Adipocyte (in vitro differentiated cells): ENCODE data around the gene PHACTR3.

Experiments used
- DNase-seq: peaks from one replicate; pipeline ENCODE4 v3.0.0-alpha.2; 2015; ENCODE audit warnings: low read depth
- H3K27me3 ChIP-seq: replicated peaks from 2 replicates; pipeline ENCODE4 v1.7.0; 2013; ENCODE audit warnings: mild to moderate bottlenecking, low read length, moderate library complexity; ENCODE audit not compliant: control insufficient read depth, insufficient read depth
- H3K36me3 ChIP-seq: 2 replicates; pipeline ENCODE4 v1.7.0; 2013; ENCODE audit warnings: low read length, mild to moderate bottlenecking, moderate library complexity; ENCODE audit not compliant: control insufficient read depth, insufficient read depth, severe bottlenecking
- H3K4me1 ChIP-seq: 2 replicates; pipeline ENCODE4 v1.7.0; 2013; ENCODE audit warnings: mild to moderate bottlenecking, low read length, moderate library complexity; ENCODE audit not compliant: control insufficient read depth, insufficient read depth
- H3K4me3 ChIP-seq: 2 replicates; pipeline ENCODE4 v1.7.0; 2013; ENCODE audit warnings: mild to moderate bottlenecking, low read length, moderate library complexity
- H3K9ac ChIP-seq: 2 replicates; pipeline ENCODE4 v1.7.0; 2013; ENCODE audit warnings: mild to moderate bottlenecking, low read length, moderate library complexity
- H3K9me3 ChIP-seq: 2 replicates; pipeline ENCODE4 v1.7.0; 2013; ENCODE audit warnings: mild to moderate bottlenecking, low read length, moderate library complexity; ENCODE audit not compliant: control insufficient read depth

PHACTR3 gene

GRCh38 chr20:59678288-59678687, 73.9 kb downstream of the PHACTR3 start:
- Histone ChIP-seq H3K9ac (no peak overlapping the region), H3K27me3 (peaks cover 37% of the 10 kb centered on the region), H3K4me1 (no peaks in the 10 kb centered on the region), H3K4me3 (no peak overlapping the region), H3K9me3 (no peaks in the 10 kb centered on the region), H3K36me3 (no peaks in the 10 kb centered on the region)
- no peak for DNase-seq

- Histone ChIP-seq H3K4me1 (no peaks in the 10 kb centered on the region), H3K36me3 (no peaks in the 10 kb centered on the region), H3K9me3 (no peaks in the 10 kb centered on the region), H3K9ac (no peak overlapping the region), H3K27me3 (peaks cover 37% of the 10 kb centered on the region), H3K4me3 (no peak overlapping the region)
- DNase-seq: no peak
Measured at GRCh38 chr20:59678951-59679350, 74.6 kb downstream of the PHACTR3 start.

GRCh38 chr20:59680148-59680650, 75.9 kb downstream of the PHACTR3 start:
- Histone ChIP-seq H3K27me3 (peaks cover 40% of the 10 kb centered on the region), H3K9ac (no peak overlapping the region), H3K4me1 (no peaks in the 10 kb centered on the region), H3K36me3 (no peaks in the 10 kb centered on the region), H3K4me3 (no peak overlapping the region), H3K9me3 (no peaks in the 10 kb centered on the region)
- DNase-seq: no peak

GRCh38 chr20:59680852-59681251, 76.5 kb downstream of the PHACTR3 start:
- H3K27me3 ChIP-seq: peaks cover 46% of the 10 kb centered on the region
- no peak overlapping the region for H3K4me3 ChIP-seq
- no peaks in the 10 kb centered on the region for H3K36me3 ChIP-seq
- no peaks in the 10 kb centered on the region for H3K4me1 ChIP-seq
- H3K9ac ChIP-seq: no peak overlapping the region
- DNase-seq: no peak
- H3K9me3 ChIP-seq: no peaks in the 10 kb centered on the region

- no peak for DNase-seq
- Histone ChIP-seq H3K9me3 (no peaks in the 10 kb centered on the region), H3K36me3 (no peaks in the 10 kb centered on the region), H3K4me3 (no peak overlapping the region), H3K9ac (no peak overlapping the region), H3K4me1 (no peaks in the 10 kb centered on the region), H3K27me3 (peaks cover 32% of the 10 kb centered on the region)
Measured at GRCh38 chr20:59682603-59683002, 78.3 kb downstream of the PHACTR3 start.

GRCh38 chr20:59683181-59683580, 78.8 kb downstream of the PHACTR3 start:
- H3K9me3 ChIP-seq: no peaks in the 10 kb centered on the region
- no peaks in the 10 kb centered on the region for H3K36me3 ChIP-seq
- H3K4me3 ChIP-seq: no peak overlapping the region
- no peaks in the 10 kb centered on the region for H3K4me1 ChIP-seq
- H3K27me3 ChIP-seq: peaks cover 28% of the 10 kb centered on the region
- no peak for DNase-seq
- no peak overlapping the region for H3K9ac ChIP-seq

GRCh38 chr20:59684685-59685242, 80.4 kb downstream of the PHACTR3 start:
- no peaks in the 10 kb centered on the region for H3K9me3 ChIP-seq
- H3K4me3 ChIP-seq: no peak overlapping the region
- no peaks in the 10 kb centered on the region for H3K36me3 ChIP-seq

GRCh38 chr20:59686404-59687346, 82.3 kb downstream of the PHACTR3 start:
- Histone ChIP-seq H3K4me3 (no peak overlapping the region), H3K4me1 (no peaks in the 10 kb centered on the region), H3K9me3 (peaks cover 4% of the 10 kb centered on the region), H3K36me3 (no peaks in the 10 kb centered on the region), H3K9ac (no peak overlapping the region), H3K27me3 (peaks cover 24% of the 10 kb centered on the region)
- DNase-seq: no peak

More at GRCh38 chr20:59684685-59685242, 80.4 kb downstream of the PHACTR3 start:
- H3K27me3 ChIP-seq: peaks cover 20% of the 10 kb centered on the region
- no peak overlapping the region for H3K9ac ChIP-seq
- no peaks in the 10 kb centered on the region for H3K4me1 ChIP-seq
- DNase-seq: no peak

GRCh38 chr20:59688356-59688755, 84.0 kb downstream of the PHACTR3 start:
- Histone ChIP-seq H3K27me3 (peaks cover 21% of the 10 kb centered on the region), H3K36me3 (no peaks in the 10 kb centered on the region), H3K4me1 (no peaks in the 10 kb centered on the region), H3K4me3 (no peak overlapping the region), H3K9me3 (peaks cover 4% of the 10 kb centered on the region), H3K9ac (no peak overlapping the region)
- DNase-seq: no peak

GRCh38 chr20:59688999-59689398, 84.7 kb downstream of the PHACTR3 start:
- Histone ChIP-seq H3K9me3 (peaks cover 4% of the 10 kb centered on the region), H3K4me1 (no peaks in the 10 kb centered on the region), H3K9ac (no peak overlapping the region), H3K4me3 (no peak overlapping the region), H3K27me3 (peaks cover 24% of the 10 kb centered on the region), H3K36me3 (no peaks in the 10 kb centered on the region)
- DNase-seq: no peak

- no peak overlapping the region for H3K4me3 ChIP-seq
- no peak for DNase-seq
- peaks cover 22% of the 10 kb centered on the region for H3K27me3 ChIP-seq
- no peak overlapping the region for H3K9ac ChIP-seq
- H3K4me1 ChIP-seq: no peaks in the 10 kb centered on the region
- H3K36me3 ChIP-seq: no peaks in the 10 kb centered on the region
- peaks cover 4% of the 10 kb centered on the region for H3K9me3 ChIP-seq
Measured at GRCh38 chr20:59690101-59690500, 85.8 kb downstream of the PHACTR3 start.
